HG03095 (cell line): ENCODE data around the gene CDC42BPB.
"Not testable (repeated sequence)": the region's sequence is repeated elsewhere in the genome, so short reads cannot be mapped to it uniquely, and the experiment has no call there.

Experiments used
- ATAC-seq: cut with Tn5 transposase; IDR thresholded peaks from one replicate; pipeline ENCODE4 v1.9.1; 2021; ENCODE audit warnings: moderate library complexity; ENCODE audit not compliant: unreplicated experiment

CDC42BPB gene

DNA sequence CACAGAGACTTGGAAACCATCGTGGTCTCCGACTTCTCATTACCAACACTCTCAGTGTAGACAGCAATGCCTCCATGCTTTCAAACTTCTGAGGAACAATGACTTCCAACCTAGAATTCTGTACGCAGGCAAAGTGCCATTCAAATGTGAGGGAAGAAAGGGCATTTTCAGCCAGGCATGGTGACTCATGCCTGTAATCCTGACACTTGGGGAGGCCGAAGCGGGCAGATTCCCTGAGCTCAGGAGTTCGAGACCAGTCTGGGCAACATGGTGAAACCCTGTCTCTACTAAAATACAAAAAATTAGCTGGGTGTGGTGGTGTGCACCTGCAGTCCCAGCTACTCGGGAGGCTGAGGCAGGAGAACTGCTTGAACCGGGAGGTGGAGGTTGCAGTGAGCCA, 9.9 kb downstream of the CDC42BPB start:
- not testable (repeated sequence) for ATAC-seq

DNA sequence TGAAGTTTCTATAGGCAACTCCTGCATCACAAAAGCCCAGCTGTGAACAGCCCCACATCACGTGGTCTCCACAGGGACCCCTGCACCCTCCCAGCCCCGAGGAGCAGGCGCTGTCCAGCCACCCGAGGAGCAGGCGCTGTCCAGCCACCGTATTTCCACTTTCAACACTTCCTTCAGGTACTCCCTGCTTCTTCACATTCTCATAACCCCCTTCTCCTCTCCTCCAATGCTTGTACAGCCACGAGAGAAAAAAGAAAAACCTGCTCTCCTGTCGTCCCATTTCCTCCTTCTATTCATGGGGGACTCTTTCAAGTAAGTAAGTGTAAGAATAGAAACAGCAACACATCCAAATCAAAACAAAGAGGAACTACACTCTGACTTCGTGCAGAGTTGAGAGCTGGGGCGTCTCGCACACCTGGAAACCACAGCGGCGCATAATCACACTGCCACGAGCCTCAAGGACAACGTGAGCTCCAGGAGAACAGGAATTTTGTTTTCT, 11.9 kb downstream of the CDC42BPB start:
- ATAC-seq, result no peak

DNA sequence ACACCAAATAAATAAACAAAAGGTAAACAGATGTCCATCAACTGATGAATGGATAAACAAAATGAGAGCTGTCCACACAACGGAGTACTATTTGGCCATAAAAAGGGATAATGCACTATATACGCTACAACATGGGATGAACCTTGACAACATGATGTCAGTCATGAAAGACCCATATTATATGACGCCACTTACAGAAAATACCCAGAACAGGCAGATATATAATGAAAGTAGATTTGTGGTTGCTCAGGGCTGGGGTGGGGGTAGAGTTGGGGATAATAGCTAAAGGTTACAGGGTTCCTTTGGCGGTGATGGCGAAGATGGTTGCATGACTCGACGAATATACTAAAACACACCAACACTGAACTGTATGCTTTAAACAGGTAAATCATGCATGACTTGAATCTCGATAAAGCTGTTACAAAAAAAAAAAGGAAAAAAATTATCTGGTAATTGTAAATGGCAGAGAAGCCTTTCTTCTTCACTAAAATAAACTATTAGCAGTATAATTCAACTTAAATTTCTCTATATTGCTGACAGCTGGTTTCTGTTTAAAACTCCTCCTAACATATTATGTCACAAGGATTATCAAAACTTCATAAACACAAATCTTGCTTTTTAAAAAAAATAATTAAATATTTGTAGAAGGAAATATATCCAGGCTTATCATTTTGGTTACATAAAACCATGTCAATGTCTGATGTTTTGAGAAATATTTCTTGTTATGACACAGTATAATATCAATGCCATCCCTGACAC, 13.9 kb downstream of the CDC42BPB start:
- ATAC-seq, result no peak

DNA sequence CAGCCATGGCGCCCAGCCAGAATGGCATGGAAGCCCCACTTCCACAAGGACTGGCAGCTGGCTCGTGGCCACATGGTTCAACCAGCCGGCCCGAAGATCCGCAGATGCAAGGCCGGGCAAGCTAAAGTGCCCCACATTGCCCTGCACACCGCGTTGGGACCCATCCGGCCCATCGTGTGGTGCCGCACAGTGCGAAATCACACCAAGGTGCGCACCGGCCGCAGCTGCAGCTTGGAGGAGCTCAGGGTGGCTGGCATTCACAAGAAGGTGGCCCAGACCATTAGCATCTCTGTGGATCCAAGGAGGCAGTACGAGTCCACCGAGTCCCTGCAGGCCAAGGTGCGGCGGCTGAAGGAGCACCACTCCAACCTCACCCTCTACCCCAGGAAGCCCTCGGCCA, 15.9 kb downstream of the CDC42BPB start:
- ATAC-seq, result no peak

DNA sequence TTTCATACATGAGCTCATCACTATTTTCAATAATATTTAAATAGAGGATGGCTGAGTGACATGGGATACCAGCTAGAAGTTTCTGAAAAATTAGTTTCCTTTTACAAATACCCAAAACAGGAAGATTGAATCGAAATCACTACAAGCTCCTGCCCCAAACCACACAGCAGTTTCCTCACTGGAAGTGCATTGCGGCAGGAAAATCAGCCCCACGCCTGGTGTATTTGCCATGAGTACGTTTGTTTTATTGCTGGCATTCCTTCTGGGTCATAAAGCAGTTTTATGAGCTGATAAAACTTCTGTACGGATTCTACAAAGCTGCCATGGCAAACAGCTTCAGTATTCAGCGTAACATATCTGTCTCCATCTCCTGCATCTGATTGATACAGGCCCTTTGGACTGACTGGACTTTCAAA, 23.7 kb downstream of the CDC42BPB start:
- no peak for ATAC-seq

DNA sequence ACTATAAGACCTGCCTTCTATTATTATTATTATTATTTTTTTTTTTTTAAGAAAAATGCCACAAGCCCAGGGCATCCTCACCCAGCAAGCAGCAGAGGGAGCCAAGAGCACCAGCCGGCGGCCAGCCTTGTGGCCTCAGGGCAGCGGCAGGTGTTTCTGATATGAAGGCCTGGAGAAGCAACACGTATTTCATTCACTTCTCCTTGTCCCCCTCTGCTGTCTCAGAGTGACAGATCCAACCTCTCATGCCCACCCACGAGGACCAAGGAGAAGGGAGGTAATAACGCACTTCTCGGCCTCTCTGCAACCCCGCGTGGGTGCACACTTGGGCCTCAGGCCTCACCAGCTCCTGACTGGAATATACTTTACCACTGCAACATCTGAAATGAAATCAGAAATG, 25.4 kb downstream of the CDC42BPB start:
- ATAC-seq, result no peak

DNA sequence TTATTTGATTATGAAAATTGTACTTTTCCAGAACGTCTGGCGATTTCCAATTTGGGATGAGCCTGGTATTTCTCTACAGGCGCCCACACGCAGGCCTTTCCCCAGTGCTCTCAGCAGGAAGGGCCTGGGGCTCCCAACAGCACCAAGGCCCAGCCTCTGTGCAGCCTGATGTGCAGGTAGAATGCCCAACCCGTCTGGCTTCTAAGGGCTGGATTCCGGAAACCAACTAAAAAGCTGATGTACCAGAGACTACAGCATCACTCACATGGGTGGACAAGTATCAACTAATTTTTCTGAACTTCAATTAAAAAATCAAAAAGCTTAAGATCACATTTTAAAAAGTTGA, 25.8 kb downstream of the CDC42BPB start:
- ATAC-seq, result no peak

DNA sequence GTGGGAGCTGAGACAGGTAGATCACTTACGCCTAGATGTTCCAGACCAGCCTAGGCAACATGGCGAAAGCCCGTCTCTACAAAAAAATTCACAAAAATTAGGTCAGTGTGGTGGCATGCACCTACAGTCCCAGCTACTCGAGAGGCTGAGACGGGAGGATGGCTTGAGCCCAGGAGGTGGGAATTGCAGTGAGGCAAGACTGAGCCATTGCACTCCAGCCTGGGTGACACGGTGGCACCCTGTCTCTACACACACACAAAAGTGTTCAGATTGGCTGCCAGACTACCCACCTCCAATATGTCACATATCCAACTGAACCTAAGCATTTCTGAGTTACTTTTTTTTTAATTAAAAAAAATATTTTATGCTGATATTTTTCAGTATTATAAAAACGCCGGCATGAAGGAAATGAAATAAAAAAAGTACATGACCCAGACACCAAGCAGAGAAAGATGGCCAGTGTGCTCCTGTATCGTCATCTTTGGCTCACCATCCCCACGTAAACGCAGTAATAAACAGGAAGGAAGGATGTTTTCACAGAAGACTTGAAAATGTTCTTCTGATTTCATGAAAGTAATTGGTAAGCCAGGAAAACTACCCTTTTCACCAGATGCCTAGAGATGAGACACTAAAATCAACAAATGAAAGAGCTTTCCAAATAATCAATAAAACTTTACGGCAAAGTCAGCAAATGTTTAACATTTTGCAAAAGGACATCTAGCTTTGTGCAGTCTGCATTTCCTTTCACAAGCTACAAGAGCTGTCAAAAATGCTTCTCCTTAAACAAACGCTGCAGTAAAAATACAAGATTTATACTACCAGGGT, 26.4 kb downstream of the CDC42BPB start:
- no peak for ATAC-seq

DNA sequence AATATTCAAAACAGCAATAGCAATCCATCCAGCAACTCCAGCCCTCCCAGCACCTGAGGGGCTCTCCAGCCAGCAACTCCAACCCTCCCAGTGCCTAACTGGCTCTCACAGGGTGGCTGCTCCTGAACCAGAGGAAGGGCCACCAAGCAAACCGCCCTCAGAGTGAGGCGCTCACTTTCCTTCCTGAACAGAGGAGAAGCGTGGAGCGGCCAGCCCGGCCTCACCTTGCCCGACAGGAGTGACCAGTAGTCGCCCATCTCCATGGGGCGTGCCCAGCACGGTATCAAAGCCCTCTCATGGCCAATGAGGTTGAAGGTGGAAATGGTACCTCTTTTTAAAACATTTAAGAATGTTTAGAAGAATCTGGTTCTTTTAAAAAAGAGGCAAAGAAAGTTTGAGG, 27.4 kb downstream of the CDC42BPB start:
- no peak for ATAC-seq

DNA sequence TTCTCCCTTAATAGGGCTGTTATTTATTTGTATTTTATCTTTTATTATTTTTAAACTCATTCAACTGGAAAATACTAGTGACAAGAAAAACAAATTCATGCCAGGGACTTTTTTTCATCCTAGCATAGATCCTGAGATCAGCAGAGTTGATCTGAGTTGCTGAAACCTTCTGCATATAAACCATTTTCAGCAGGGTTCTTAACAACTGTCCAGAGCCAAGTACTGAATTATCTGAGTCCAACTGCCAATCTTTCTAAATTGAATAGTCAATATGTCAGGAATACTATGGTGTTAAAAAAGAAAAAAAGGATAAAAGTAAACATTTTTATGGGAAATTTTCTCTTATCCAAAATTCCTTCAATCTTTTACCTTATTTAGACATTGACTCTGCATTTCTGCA, 28.6 kb downstream of the CDC42BPB start:
- ATAC-seq, result no peak

DNA sequence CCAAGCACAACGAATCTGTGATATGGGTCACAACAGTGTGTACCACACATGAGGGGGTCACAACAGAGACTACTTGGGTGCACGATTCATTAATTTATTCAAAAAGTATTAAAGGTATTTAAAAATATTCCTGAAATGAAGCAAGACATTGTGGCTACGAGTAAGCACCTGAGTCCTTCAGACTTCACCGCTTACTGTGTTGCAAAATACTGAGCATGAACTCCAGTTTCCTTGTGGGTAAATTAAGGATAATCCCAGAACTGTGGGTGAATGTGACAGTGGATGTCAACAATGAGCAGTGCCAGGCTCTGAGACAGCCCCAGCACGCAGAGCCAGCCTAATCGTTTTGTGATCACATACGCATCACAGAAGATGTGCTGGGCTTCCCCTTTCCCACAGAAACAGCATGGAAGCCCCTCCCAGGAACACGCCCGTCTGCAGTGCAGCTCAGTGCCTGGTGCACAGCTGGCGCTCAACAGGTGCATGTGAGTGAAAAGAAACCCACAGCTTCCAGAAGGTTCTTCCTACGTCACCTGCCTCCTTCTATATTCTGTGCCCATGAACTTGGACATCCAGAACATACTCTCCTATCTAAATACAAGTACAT, 29.1 kb downstream of the CDC42BPB start:
- no peak for ATAC-seq

DNA sequence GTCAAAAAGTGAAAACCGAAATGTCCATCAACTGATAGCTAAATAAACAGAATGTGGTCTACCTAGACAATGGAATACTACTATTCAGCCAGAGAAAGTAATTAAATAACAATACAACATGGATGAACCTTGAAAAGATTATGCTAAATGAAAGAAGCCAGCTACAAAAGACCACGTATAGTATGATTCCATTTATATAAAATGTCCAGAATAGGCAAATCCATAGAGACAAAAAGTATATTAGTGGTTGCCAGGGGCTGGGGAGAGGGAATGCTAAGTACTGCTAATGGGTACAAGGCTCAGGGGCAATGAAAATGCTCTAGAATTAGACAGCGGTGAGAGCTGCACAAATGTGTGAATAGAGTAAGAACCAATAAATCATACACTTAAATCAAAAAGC, 29.9 kb downstream of the CDC42BPB start:
- no peak for ATAC-seq

DNA sequence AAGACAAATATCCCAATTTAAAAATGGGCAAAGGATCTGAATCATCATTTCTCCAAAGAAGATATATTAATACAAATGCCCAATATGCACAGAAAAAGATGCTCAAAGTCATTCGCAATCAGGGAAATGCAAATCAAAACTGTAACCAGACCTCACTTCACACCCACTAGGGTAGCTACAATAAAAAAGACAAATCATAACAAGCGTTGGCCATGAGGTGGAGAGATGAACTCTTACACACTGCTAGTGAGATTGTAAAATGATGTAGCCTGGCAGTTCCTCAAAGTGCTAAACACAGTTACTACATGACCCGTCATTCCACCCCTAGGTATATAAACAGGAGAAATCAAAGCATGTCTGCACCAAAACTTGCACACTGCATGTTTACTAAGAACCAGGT, 30.4 kb downstream of the CDC42BPB start:
- no peak for ATAC-seq

DNA sequence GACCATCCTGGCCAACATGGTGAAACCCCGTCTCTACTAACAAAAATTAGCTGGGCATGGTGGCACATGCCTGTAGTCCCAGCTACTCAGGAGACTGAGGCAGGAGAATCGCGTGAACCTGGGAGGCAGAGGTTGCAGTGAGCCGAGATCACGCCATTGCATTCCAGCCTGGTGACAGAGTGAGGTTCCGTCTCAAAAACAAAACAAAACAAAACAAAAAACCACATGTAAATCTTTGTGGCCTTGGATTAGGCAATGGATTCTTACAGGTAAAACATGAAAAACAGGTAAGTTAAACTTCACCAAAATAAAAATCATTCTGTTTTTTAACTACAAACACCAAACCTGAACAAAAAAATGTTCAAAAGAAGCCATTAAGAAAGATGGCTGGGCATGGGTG, 31.2 kb downstream of the CDC42BPB start:
- not testable (repeated sequence) for ATAC-seq

DNA sequence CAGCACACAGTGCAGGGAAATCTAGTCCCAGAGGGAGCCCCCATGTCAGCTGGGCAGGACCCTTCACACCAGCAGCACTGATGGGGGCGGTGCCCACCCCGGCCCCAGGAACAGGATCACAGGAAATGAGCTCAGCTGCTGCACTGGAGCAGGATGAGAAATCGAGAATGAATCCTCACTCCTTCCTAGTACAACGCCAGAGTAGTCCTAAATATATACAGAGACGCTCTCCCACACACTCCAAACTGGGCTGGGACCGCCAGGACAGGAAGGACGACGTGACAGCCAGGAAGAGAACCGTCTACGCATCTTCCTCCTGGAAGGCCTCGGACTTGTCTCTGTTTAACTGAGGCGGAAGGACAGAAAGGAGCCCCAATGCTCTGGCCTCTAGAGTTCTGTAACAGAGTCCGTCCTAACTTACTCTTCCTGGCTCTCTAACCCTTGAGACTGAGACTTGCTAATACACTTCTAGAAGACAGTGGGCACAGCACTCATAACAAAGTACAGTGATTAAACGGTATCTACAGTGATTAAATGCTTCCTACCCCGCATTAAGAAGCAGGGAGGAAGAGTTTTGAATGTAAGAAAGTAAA, 33.4 kb downstream of the CDC42BPB start:
- ATAC-seq, result no peak

DNA sequence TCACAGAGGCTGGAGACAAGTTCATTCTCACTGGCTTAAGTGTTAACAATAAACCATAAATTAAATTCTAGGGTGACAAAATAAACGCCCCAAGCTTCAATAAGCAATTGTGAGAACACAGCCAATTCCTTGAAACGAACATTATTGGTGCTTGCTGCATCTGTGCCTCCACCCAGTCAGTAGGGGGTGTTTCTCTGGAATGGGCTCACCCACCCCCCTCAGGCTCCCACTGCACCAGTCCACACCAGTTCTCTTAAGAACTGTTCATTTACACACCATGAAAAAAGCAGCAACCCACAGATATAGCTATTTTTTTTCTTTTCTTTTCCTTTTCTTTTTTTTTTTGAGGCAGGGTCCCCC, 34.7 kb downstream of the CDC42BPB start:
- no peak for ATAC-seq

DNA sequence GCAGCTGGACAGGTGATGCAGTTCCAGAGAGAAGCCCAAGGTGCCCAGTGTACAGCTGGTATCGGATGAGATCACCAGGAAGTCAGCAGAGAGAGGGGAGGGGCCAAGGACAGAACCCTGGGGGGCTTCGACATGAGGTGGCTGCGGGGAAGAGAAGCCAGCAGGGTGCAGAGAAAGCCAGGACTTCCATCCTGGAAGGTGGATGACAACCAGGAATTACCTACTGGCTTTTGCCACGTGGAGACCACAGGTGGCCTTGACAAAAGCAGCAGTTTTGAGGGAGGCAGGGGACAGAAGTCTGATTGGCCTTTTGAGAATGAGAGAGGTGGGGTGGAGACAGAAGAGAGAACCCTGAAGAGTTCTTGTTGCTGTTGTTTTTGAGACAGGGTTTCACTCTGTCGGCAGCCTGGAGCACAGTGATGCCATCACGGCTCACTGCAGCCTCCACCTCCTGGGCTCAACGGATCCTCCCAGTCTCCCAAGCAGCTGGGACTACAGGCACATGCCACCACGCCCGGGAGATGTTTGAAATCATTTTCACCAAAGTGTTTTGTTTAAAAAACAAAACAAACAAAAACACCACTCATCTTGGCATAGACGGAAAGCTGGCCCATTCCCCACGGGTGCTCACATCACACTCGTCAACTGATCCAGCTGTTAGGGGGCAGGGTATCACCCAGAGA, 35.2 kb downstream of the CDC42BPB start:
- ATAC-seq, result no peak

DNA sequence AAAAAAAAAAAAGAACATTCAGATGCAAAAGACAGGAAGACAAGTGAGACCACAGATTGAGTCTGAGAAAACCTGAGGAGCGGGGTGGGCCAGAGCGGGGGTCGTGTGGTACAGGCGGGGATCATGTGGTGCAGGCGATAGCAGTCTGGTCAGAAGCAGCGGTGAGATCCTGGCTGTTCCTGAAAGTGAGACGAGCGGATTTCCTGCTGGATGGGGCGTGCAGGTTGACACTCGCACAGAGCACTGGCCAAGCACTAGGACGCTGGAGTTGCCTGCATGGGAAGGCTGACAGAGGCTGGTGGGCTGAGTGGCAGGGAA, 35.7 kb downstream of the CDC42BPB start:
- ATAC-seq, result no peak

DNA sequence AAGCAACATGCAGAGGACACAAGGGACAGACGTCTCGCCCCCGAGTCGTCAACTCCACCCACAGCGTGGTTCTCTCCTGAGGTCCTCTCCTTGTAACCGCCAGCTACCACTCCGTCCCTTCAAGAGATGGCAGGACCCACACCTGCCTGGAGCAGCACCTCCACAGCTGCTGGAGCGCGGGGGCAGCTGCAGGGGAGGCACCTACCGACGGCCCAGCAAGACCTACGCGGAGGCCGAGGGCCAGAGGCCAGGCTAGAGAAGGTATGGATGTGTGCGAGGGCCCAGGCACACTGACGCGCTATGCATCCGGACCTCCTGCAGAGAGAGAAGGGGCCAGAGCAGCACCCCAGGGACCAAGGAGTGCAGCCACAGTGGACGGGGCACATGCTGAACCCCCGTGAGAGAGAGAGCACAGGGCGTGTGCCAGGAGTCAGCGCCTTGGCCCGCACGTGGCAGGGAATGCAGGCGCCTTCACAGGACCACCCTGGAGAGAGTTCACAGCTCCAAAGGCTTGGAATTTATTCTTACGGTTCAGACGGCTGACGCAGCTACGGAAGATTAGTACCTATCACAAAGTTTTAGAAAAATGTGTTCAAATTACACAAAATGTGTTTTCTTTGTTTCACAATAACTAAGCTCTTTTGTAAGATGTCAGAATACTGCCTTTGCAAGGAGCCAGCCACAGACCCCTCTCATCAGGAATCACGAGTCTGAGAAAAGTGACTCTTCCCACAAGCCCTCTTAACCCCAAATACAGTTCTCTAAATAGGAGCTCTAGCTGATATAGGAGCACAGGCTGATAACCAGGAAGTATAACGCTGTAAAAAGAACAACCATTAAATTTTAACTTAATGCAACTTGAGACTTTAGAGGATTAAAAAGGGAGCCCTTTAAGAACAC, 36.8 kb downstream of the CDC42BPB start:
- no peak for ATAC-seq

DNA sequence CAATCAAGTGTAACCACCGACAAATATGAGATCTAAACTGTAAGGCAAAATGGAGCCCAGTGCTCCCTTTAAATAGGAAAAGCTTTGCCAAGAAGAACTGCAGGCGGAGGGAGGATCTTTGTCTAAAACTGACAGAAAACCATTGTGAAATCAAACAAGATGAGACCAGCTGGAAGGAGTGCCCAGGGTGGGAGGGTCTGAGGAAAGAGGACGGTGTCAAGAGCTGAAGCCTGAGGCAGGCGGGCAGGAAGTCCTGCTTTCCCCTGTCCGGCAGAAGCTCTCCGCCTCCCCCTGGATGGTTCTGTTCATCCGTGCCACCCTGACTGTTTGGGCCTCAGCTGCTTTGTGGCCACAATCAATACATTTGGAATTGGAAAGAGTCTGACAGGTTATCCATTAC, 37.5 kb downstream of the CDC42BPB start:
- no peak for ATAC-seq
